ENCODE measurements around the gene CREB5. TPM values are rescaled to one million over a fixed set of nuclear protein-coding genes. Genes with fewer than 3 reads are reported as not detected.
"Not testable (repeated sequence)": the region's sequence is repeated elsewhere in the genome, so short reads cannot be mapped to it uniquely, and the experiment has no call there.

CREB5 gene
- total RNA-seq, 1 donor from 2014 or later: 25.7 TPM

- TF ChIP-seq, protein P1, sequence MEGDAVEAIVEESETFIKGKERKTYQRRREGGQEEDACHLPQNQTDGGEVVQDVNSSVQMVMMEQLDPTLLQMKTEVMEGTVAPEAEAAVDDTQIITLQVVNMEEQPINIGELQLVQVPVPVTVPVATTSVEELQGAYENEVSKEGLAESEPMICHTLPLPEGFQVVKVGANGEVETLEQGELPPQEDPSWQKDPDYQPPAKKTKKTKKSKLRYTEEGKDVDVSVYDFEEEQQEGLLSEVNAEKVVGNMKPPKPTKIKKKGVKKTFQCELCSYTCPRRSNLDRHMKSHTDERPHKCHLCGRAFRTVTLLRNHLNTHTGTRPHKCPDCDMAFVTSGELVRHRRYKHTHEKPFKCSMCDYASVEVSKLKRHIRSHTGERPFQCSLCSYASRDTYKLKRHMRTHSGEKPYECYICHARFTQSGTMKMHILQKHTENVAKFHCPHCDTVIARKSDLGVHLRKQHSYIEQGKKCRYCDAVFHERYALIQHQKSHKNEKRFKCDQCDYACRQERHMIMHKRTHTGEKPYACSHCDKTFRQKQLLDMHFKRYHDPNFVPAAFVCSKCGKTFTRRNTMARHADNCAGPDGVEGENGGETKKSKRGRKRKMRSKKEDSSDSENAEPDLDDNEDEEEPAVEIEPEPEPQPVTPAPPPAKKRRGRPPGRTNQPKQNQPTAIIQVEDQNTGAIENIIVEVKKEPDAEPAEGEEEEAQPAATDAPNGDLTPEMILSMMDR (conservative IDR thresholded peaks at IDR 0.05; ENCODE audit: low read depth, low read length): no peak
- no peak overlapping the region for H3K4me3 ChIP-seq (ENCODE audit: low read depth, low read length)
- no peak for DNase-seq (ENCODE audit: low read depth)
Observed at GRCh38 chr7:28400838-28401360, 11.4 kb upstream of the CREB5 start.

- not testable (repeated sequence) for DNase-seq (ENCODE audit: low read depth); H3K4me3 ChIP-seq (ENCODE audit: low read depth, low read length)
Observed at GRCh38 chr7:28401567-28401966, 10.8 kb upstream of the CREB5 start.

DNA sequence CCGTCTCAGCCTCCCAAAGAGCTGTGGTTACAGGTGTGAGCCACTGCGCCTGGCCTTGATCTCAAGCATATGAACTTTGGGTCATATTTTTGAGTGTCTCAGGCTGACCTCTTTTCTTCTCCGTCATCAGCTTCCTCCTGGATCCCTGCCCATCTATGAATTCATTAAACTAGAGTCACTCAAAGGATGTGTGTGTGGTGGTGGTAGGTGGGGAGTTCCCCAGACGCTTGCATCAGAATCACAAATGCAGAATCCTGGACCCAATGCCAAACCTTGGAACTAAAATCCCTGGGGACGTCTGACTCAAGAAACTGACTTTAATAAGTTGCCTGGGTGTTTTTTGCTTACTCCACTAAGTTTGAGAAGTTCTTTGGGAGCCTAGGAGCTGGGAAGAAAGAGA, 6.7 kb upstream of the CREB5 start:
- DNase-seq (ENCODE audit: low read depth): peak; percentile 97

GRCh38 chr7:28406192-28406591, 6.1 kb upstream of the CREB5 start:
- DNase-seq (ENCODE audit: low read depth): no peak
- TF ChIP-seq, protein P1 (conservative IDR thresholded peaks at IDR 0.05; ENCODE audit: low read depth, low read length): no peak
- H3K4me3 ChIP-seq (ENCODE audit: low read depth, low read length): no peak overlapping the region

More for the DNA sequence above, 6.7 kb upstream of the CREB5 start:
- TF ChIP-seq, protein P1 (conservative IDR thresholded peaks at IDR 0.05; ENCODE audit: low read depth, low read length): no peak
- no peak overlapping the region for H3K4me3 ChIP-seq (ENCODE audit: low read depth, low read length)

GRCh38 chr7:28407651-28408050, 4.7 kb upstream of the CREB5 start:
- no peak overlapping the region for H3K4me3 ChIP-seq (ENCODE audit: low read depth, low read length)
- TF ChIP-seq, protein P1 (conservative IDR thresholded peaks at IDR 0.05; ENCODE audit: low read depth, low read length): no peak
- DNase-seq (ENCODE audit: low read depth): no peak

DNA sequence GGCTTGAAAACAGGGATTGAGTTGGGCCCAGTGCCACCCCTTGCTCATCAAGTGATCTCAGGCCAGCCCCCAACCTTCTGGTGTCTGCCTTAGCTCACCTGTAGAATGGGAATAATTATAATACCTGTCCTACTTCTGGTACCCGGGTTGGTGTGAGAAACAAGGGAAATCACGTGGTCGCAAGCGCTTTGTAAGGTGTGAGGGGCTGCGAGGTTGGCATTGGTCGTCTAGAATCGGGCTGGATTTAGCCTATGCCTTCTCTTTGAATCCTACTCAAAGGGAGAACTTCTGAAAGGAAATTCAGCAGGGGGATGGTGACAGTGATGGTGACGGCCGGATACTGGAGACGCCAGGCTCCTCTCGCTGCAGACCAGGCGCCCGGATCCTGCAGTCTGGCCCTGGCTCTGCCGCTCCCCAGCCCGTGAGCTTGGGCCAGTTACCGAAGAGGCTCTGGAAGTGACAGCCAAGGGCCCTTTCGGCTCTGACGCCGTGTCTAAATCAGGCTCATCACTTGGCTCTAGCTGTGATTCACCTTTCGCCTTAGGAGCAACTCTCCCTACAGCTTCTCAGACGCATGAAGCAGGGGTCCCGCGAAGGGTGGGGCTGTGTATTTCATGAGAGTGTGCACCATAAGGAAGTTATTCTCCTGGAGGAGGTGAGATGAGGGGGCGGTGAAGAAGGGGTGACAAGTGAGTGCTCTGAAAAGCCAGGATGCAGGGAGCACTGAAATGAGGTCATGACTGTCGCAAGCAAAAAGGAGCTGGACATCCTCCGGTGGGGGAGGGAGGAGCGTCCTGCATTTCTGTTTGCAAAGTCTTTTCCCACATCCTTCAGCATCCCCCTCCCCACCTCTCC, 4.0 kb upstream of the CREB5 start:
- H3K4me3 ChIP-seq (ENCODE audit: low read depth, low read length): peak overlapping the region; percentile 30
- no peak for DNase-seq (ENCODE audit: low read depth)
- TF ChIP-seq, protein P1 (conservative IDR thresholded peaks at IDR 0.05; ENCODE audit: low read depth, low read length): no peak

- peak; percentile 63 for DNase-seq (ENCODE audit: low read depth)
- TF ChIP-seq, protein P1 (conservative IDR thresholded peaks at IDR 0.05; ENCODE audit: low read depth, low read length): no peak
- H3K4me3 ChIP-seq (ENCODE audit: low read depth, low read length): peak overlapping the region; percentile 73
Observed at GRCh38 chr7:28408960-28409715, 3.2 kb upstream of the CREB5 start.
